ENCODE results near the gene SETBP1. TPM values are rescaled to one million over a fixed set of nuclear protein-coding genes. Genes with fewer than 3 reads are reported as not detected.

SETBP1 gene
- total RNA-seq, 1 donor from 2014 or later = 83.3 TPM

- Mint-ChIP-seq H3K27me3 (ENCODE audit: unreplicated experiment) (no peaks in the 10 kb centered on the region), H3K4me1 (ENCODE audit: low read depth, unreplicated experiment) (no peaks in the 10 kb centered on the region), H3K27ac (ENCODE audit: unreplicated experiment) (no peak overlapping the region), H3K4me3 (ENCODE audit: unreplicated experiment) (no peak overlapping the region), H3K9me3 (ENCODE audit: unreplicated experiment) (no peaks in the 10 kb centered on the region), H3K36me3 (ENCODE audit: unreplicated experiment) (no peaks in the 10 kb centered on the region)
- DNase-seq = no peak
- TF ChIP-seq CTCF (IDR thresholded peaks at IDR 0.05; ENCODE audit: partially characterized antibody, unreplicated experiment) = no peak
Observed at GRCh38 chr18:45071956-45072355, 391.3 kb downstream of the SETBP1 start.

- no peaks in the 10 kb centered on the region for H3K4me1 Mint-ChIP-seq (ENCODE audit: low read depth, unreplicated experiment)
- no peaks in the 10 kb centered on the region for H3K9me3 Mint-ChIP-seq (ENCODE audit: unreplicated experiment)
- H3K27ac Mint-ChIP-seq (ENCODE audit: unreplicated experiment) = no peak overlapping the region
- no peak overlapping the region for H3K4me3 Mint-ChIP-seq (ENCODE audit: unreplicated experiment)
- H3K27me3 Mint-ChIP-seq (ENCODE audit: unreplicated experiment) = no peaks in the 10 kb centered on the region
- DNase-seq = no peak
- H3K36me3 Mint-ChIP-seq (ENCODE audit: unreplicated experiment) = no peaks in the 10 kb centered on the region
- TF ChIP-seq CTCF (IDR thresholded peaks at IDR 0.05; ENCODE audit: partially characterized antibody, unreplicated experiment) = no peak
Observed at GRCh38 chr18:45073556-45073955, 392.9 kb downstream of the SETBP1 start.

DNA sequence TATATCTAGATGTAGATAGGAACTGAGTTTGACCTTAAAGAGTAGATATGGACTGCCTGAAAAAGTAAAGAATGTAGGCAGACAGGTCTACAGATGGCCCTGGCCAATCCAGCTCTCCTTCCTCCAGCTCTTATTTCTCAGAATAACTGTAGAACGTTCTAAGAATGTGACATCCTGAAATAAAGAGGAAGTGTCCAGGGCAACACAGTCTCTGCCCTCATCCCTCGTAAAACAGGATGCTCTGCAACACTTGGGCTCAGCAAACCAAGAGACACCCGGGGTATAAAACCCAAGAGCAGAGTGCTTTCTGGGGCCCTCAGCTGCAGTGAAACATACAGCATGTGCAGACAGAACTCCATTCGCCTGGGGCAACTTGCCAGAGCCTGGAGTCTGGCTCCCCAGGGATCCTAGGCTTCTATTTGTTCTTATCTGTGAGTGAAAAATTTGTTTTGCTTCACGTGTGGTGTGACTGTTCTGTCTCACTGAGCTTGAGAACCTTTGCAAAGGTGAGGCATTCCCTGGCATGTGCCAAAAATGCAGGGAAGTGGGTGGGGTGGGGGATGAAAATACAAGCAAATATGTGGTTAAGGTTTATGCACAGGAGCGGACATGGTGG lies 401.0 kb downstream of the SETBP1 start:
- H3K36me3 Mint-ChIP-seq (ENCODE audit: unreplicated experiment) = peaks cover 5% of the 10 kb centered on the region
- peaks cover 7% of the 10 kb centered on the region for H3K27me3 Mint-ChIP-seq (ENCODE audit: unreplicated experiment)
- H3K4me1 Mint-ChIP-seq (ENCODE audit: low read depth, unreplicated experiment) = peaks cover 5% of the 10 kb centered on the region
- peaks cover 2% of the 10 kb centered on the region for H3K9me3 Mint-ChIP-seq (ENCODE audit: unreplicated experiment)
- no peak overlapping the region for H3K4me3 Mint-ChIP-seq (ENCODE audit: unreplicated experiment)
- TF ChIP-seq CTCF (IDR thresholded peaks at IDR 0.05; ENCODE audit: partially characterized antibody, unreplicated experiment) = no peak
- no peak overlapping the region for H3K27ac Mint-ChIP-seq (ENCODE audit: unreplicated experiment)
- no peak for DNase-seq

DNA sequence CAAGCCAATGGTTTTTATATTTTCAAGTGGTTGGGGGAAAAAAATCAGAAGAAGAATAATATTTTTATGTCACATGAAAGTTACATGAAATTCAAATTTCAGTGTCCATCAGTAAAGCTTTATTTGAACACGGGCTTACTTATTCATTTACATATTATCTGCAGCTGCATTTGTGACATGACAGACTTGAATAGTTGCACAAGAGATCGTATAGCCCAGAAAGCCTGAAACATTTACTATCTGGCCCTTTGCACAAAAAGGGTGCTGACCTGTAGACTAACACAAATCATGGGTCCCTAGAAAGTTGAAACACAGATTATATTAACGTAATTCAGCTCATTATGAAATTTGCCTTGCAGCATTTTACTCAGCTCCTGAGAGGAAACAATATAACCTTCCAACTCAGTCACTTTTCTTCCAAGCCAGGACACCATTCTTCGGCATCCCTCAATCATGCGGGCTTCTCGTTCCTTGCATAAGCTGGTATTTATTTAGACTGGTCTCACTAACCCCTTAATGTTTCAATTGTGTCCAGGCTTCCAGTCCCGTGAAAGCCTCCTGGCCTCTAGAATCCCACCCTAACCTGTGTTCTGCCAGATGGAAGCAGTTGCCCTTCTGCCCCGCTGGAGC lies 402.7 kb downstream of the SETBP1 start:
- peaks cover 5% of the 10 kb centered on the region for H3K4me1 Mint-ChIP-seq (ENCODE audit: low read depth, unreplicated experiment)
- H3K9me3 Mint-ChIP-seq (ENCODE audit: unreplicated experiment) = peaks cover 2% of the 10 kb centered on the region
- H3K36me3 Mint-ChIP-seq (ENCODE audit: unreplicated experiment) = peaks cover 5% of the 10 kb centered on the region
- no peak overlapping the region for H3K4me3 Mint-ChIP-seq (ENCODE audit: unreplicated experiment)
- peak overlapping the region; percentile 74 for H3K27ac Mint-ChIP-seq (ENCODE audit: unreplicated experiment)
- no peak for TF ChIP-seq CTCF (IDR thresholded peaks at IDR 0.05; ENCODE audit: partially characterized antibody, unreplicated experiment)
- H3K27me3 Mint-ChIP-seq (ENCODE audit: unreplicated experiment) = peaks cover 7% of the 10 kb centered on the region
- peak; percentile 25 for DNase-seq

DNA sequence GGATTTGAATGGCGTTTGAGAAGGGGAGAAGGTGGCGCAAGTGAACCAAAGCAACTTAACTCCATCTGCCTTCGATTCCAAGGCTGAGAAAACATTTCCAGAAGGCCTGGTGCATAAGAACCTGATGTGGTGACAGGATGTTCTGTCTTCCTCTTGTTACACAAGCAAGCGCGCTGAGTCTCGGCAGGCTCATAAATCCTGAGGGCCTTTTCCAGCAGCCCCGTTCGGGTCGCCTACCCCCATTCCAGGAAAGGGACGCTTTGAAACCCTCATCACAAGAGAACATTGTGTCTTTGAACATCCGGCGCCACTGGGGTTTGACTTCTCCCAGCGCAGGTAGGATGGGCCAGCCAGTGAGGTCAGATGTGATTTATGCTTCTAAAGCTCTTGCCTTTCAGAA lies 403.5 kb downstream of the SETBP1 start:
- H3K9me3 Mint-ChIP-seq (ENCODE audit: unreplicated experiment) = peaks cover 2% of the 10 kb centered on the region
- H3K4me1 Mint-ChIP-seq (ENCODE audit: low read depth, unreplicated experiment) = peaks cover 5% of the 10 kb centered on the region
- no peak for TF ChIP-seq CTCF (IDR thresholded peaks at IDR 0.05; ENCODE audit: partially characterized antibody, unreplicated experiment)
- no peak overlapping the region for H3K4me3 Mint-ChIP-seq (ENCODE audit: unreplicated experiment)
- H3K27me3 Mint-ChIP-seq (ENCODE audit: unreplicated experiment) = peaks cover 7% of the 10 kb centered on the region
- DNase-seq = no peak
- H3K36me3 Mint-ChIP-seq (ENCODE audit: unreplicated experiment) = peaks cover 5% of the 10 kb centered on the region
- no peak overlapping the region for H3K27ac Mint-ChIP-seq (ENCODE audit: unreplicated experiment)

All from glutamatergic neuron (in vitro differentiated cells).